Peyer's patch (tissue), 4 donors: ENCODE data around the gene C15orf61.

Experiments
- POLR2A ChIP-seq, 2 donors: fragments of 450-650 bp; IDR thresholded peaks; one replicate each; pipeline ENCODE4 v1.5.1; 2017; ENCODE audit warnings: antibody characterized with exemption in 2 of 2, mild to moderate bottlenecking in 2 of 2, moderate library complexity in 2 of 2
- TF ChIP-seq, protein P1 (sequence below), 6 experiments: fragments of 450-650 bp in 4 of 6; fragments of 200-600 bp in 2 of 6; sonication (generic) in 1 of 6; IDR thresholded peaks; one replicate each; pipeline ENCODE4 v1.5.1; 2017 to 2019; ENCODE audit warnings: antibody characterized with exemption in 6 of 6, mild to moderate bottlenecking in 3 of 6, moderate library complexity in 1 of 6

DNA sequence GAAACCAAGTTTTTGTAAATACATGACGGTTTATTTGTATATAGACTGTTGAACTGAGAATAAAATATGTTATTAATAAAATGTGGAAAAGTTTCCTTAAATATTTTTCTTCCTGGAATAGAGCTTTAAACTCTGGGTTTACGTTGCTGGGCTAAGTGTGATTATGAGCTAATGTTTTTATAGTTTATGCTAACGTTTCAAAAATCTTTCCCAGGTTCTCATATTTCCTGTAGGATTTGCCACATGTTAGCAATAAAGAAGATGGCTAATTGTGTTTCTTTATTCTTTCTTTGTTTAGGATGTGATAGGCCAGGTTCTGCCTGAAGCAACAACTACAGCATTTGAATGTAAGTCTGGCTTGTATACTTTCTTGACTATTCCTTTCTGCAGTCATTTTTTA, 28.8 kb downstream of the C15orf61 start:
- TF ChIP-seq, protein P1, sequence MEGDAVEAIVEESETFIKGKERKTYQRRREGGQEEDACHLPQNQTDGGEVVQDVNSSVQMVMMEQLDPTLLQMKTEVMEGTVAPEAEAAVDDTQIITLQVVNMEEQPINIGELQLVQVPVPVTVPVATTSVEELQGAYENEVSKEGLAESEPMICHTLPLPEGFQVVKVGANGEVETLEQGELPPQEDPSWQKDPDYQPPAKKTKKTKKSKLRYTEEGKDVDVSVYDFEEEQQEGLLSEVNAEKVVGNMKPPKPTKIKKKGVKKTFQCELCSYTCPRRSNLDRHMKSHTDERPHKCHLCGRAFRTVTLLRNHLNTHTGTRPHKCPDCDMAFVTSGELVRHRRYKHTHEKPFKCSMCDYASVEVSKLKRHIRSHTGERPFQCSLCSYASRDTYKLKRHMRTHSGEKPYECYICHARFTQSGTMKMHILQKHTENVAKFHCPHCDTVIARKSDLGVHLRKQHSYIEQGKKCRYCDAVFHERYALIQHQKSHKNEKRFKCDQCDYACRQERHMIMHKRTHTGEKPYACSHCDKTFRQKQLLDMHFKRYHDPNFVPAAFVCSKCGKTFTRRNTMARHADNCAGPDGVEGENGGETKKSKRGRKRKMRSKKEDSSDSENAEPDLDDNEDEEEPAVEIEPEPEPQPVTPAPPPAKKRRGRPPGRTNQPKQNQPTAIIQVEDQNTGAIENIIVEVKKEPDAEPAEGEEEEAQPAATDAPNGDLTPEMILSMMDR (IDR thresholded peaks at IDR 0.05) = no peak
- no peak for TF ChIP-seq POLR2A (IDR thresholded peaks at IDR 0.05)
